Trophoblast cell (in vitro differentiated cells and primary cell): Measurements from ENCODE around the gene CAPN2.

ENCODE experiments used
- DNase-seq, 2 donors: peaks; one replicate each; pipeline ENCODE4 v3.0.0-alpha.2; 2016
- H2AFZ ChIP-seq: 2 replicates; pipeline ENCODE4 v1.6.1; 2013; ENCODE audit warnings: low read length, moderate library complexity, mild to moderate bottlenecking; ENCODE audit not compliant: insufficient read depth, poor library complexity
- H2AK5ac ChIP-seq: 2 replicates; pipeline ENCODE4 v1.6.1; 2013; ENCODE audit warnings: mild to moderate bottlenecking, low read length
- H2BK120ac ChIP-seq: 2 replicates; pipeline ENCODE4 v1.6.1; 2013; ENCODE audit warnings: low read length, mild to moderate bottlenecking, moderate library complexity; ENCODE audit not compliant: insufficient read depth, poor library complexity
- H2BK12ac ChIP-seq: 2 replicates; pipeline ENCODE4 v1.6.1; 2013; ENCODE audit warnings: mild to moderate bottlenecking, low read length, moderate library complexity
- H2BK5ac ChIP-seq: 2 replicates; pipeline ENCODE4 v1.6.1; 2013; ENCODE audit warnings: low read length, low read depth, moderate library complexity, mild to moderate bottlenecking; ENCODE audit not compliant: poor library complexity
- H3K14ac ChIP-seq: 2 replicates; pipeline ENCODE4 v1.6.1; 2013; ENCODE audit warnings: mild to moderate bottlenecking, low read length
- H3K18ac ChIP-seq: 2 replicates; pipeline ENCODE4 v1.6.1; 2013; ENCODE audit warnings: mild to moderate bottlenecking, low read length
- H3K23ac ChIP-seq: 2 replicates; pipeline ENCODE4 v1.6.1; 2013; ENCODE audit warnings: low read length
- H3K27ac ChIP-seq: 2 replicates; pipeline ENCODE4 v1.5.1; 2013; ENCODE audit warnings: low read depth, mild to moderate bottlenecking, inconsistent platforms, low read length, moderate library complexity
- H3K27me3 ChIP-seq: 2 replicates; pipeline ENCODE4 v1.6.1; 2013; ENCODE audit warnings: inconsistent platforms, mild to moderate bottlenecking, low read length, moderate library complexity; ENCODE audit not compliant: insufficient read depth
- H3K36me3 ChIP-seq, 2 experiments: 1 replicate in 1 of 2; 2 replicates in 1 of 2; pipeline ENCODE4 v1.6.1; 2013; ENCODE audit warnings: low read length in 2 of 2, mild to moderate bottlenecking in 2 of 2, moderate library complexity in 1 of 2; ENCODE audit not compliant: insufficient read depth in 2 of 2, control insufficient read depth in 1 of 2
- H3K4ac ChIP-seq: 2 replicates; pipeline ENCODE4 v1.6.1; 2013; ENCODE audit warnings: low read depth, mild to moderate bottlenecking, low read length, moderate library complexity
- H3K4me1 ChIP-seq, 2 experiments: 1 replicate in 1 of 2; 2 replicates in 1 of 2; pipeline ENCODE4 v1.6.1; 2013; ENCODE audit warnings: low read length in 2 of 2, mild to moderate bottlenecking in 2 of 2, moderate library complexity in 1 of 2; ENCODE audit not compliant: insufficient read depth in 2 of 2, control insufficient read depth in 1 of 2
- H3K4me2 ChIP-seq: 2 replicates; pipeline ENCODE4 v1.6.1; 2013; ENCODE audit warnings: inconsistent platforms, mild to moderate bottlenecking, low read length, moderate library complexity
- H3K4me3 ChIP-seq: 2 replicates; pipeline ENCODE4 v1.5.1; 2013; ENCODE audit warnings: mild to moderate bottlenecking, low read depth, low read length, inconsistent platforms
- H3K79me1 ChIP-seq: one replicate; pipeline ENCODE4 v1.6.1; 2013; ENCODE audit warnings: low read length
- H3K79me2 ChIP-seq: 2 replicates; pipeline ENCODE4 v1.6.1; 2013; ENCODE audit warnings: low read length, mild to moderate bottlenecking; ENCODE audit not compliant: control insufficient read depth, insufficient read depth, poor library complexity
- H3K9ac ChIP-seq: 2 replicates; pipeline ENCODE4 v1.6.1; 2013; ENCODE audit warnings: mild to moderate bottlenecking, low read length
- H3K9me3 ChIP-seq: 2 replicates; pipeline ENCODE4 v1.6.1; 2013; ENCODE audit warnings: low read depth, mild to moderate bottlenecking, control low read depth, inconsistent platforms, low read length; ENCODE audit not compliant: insufficient read depth
- H4K12ac ChIP-seq: 2 replicates; pipeline ENCODE4 v1.6.1; 2013; ENCODE audit warnings: low read depth, mild to moderate bottlenecking, low read length, moderate library complexity
- H4K8ac ChIP-seq: 2 replicates; pipeline ENCODE4 v1.6.1; 2013; ENCODE audit warnings: low read depth, mild to moderate bottlenecking, low read length, moderate library complexity
- H4K91ac ChIP-seq: one replicate; pipeline ENCODE4 v1.6.1; 2013; ENCODE audit warnings: low read depth, mild to moderate bottlenecking, low read length, moderate library complexity
- WGBS: extraction: QIAGEN DNeasy Blood & Tissue Kit; methylation state at CpG from one replicate; pipeline ENCODE4 v1.1.7; 2013; ENCODE audit warnings: missing lambda C conversion rate; ENCODE audit not compliant: insufficient read length, insufficient coverage; ENCODE audit errors: extremely low coverage; 5-methylcytosine and 5-hydroxymethylcytosine counted together

CAPN2 gene

GRCh38 chr1:223704921-223705878 lies 7.1 kb upstream of the CAPN2 start:
- Histone ChIP-seq H2AFZ (no peak overlapping the region), H3K79me2 (peaks cover 2% of the 10 kb centered on the region), H3K4me1 (peaks cover 25 to 34% of the 10 kb centered on the region in 2 experiments), H3K9me3 (no peaks in the 10 kb centered on the region), H2BK12ac (peak overlapping the region; percentile 59), H3K18ac (no peak overlapping the region), H2AK5ac (peak overlapping the region; percentile 18), H4K91ac (peak overlapping the region; percentile 45), H3K9ac (no peak overlapping the region), H3K4me3 (no peak overlapping the region), H3K79me1 (peaks cover 27% of the 10 kb centered on the region), H2BK5ac (no peak overlapping the region), H3K4ac (no peak overlapping the region), H2BK120ac (peak overlapping the region; percentile 5), H3K27me3 (no peaks in the 10 kb centered on the region), H3K4me2 (no peak overlapping the region), H3K36me3 (no peaks in the 10 kb centered on the region), H3K14ac (no peak overlapping the region), H4K12ac (no peak overlapping the region), H3K27ac (no peak overlapping the region), H3K23ac (no peak overlapping the region), H4K8ac (no peak overlapping the region)
- DNase-seq: no peak
- WGBS: no CpG with 5 or more reads among the region's 8 CpGs

- WGBS: no CpG with 5 or more reads among the region's 12 CpGs
- no peak overlapping the region for H3K14ac ChIP-seq
- H3K4ac ChIP-seq: no peak overlapping the region
- H3K18ac ChIP-seq: no peak overlapping the region
- H2BK12ac ChIP-seq: peak overlapping the region; percentile 88
- no peak overlapping the region for H2AFZ ChIP-seq
- no peaks in the 10 kb centered on the region for H3K27me3 ChIP-seq
- peak in 1 of 2 donors; percentile 64 for DNase-seq
- H3K79me1 ChIP-seq: peaks cover 19% of the 10 kb centered on the region
- H4K12ac ChIP-seq: no peak overlapping the region
- peak overlapping the region; percentile 64 for H2BK120ac ChIP-seq
- peaks cover 18 to 25% of the 10 kb centered on the region in 2 experiments for H3K4me1 ChIP-seq
- no peak overlapping the region for H3K9ac ChIP-seq
- H4K91ac ChIP-seq: peak overlapping the region; percentile 74
- H4K8ac ChIP-seq: peak overlapping the region; percentile 60
- H3K79me2 ChIP-seq: no peaks in the 10 kb centered on the region
- H2AK5ac ChIP-seq: no peak overlapping the region
- no peaks in the 10 kb centered on the region for H3K9me3 ChIP-seq
- H3K27ac ChIP-seq: peak overlapping the region; percentile 88
- no peak overlapping the region for H3K23ac ChIP-seq
- no peak overlapping the region for H3K4me3 ChIP-seq
- H3K36me3 ChIP-seq: no peaks in the 10 kb centered on the region
- no peak overlapping the region for H3K4me2 ChIP-seq
- H2BK5ac ChIP-seq: peak overlapping the region; percentile 58
Observed at GRCh38 chr1:223706077-223706973, 6.0 kb upstream of the CAPN2 start.

GRCh38 chr1:223707256-223708000 lies 4.9 kb upstream of the CAPN2 start:
- peak overlapping the region; percentile 50 for H3K14ac ChIP-seq
- H4K91ac ChIP-seq: peak overlapping the region; percentile 87
- peak overlapping the region; percentile 88 for H3K27ac ChIP-seq
- peak overlapping the region; percentile 22 for H3K4ac ChIP-seq
- peak overlapping the region; percentile 48 for H4K8ac ChIP-seq
- no peak overlapping the region for H3K4me3 ChIP-seq
- peaks cover 23% of the 10 kb centered on the region for H3K79me1 ChIP-seq
- H2BK12ac ChIP-seq: peak overlapping the region; percentile 87
- DNase-seq: peak; percentile 91 to 94
- WGBS: no CpG with 5 or more reads among the region's 6 CpGs
- no peaks in the 10 kb centered on the region for H3K36me3 ChIP-seq
- no peak overlapping the region for H2AK5ac ChIP-seq
- H3K4me1 ChIP-seq: peaks cover 18 to 28% of the 10 kb centered on the region in 2 experiments
- H2BK5ac ChIP-seq: peak overlapping the region; percentile 60
- peak overlapping the region; percentile 32 for H2AFZ ChIP-seq
- H3K4me2 ChIP-seq: peak overlapping the region; percentile 5
- no peaks in the 10 kb centered on the region for H3K9me3 ChIP-seq
- peak overlapping the region; percentile 48 for H2BK120ac ChIP-seq
- H3K27me3 ChIP-seq: no peaks in the 10 kb centered on the region
- no peak overlapping the region for H3K9ac ChIP-seq
- no peak overlapping the region for H4K12ac ChIP-seq
- no peak overlapping the region for H3K23ac ChIP-seq
- H3K18ac ChIP-seq: peak overlapping the region; percentile 76
- H3K79me2 ChIP-seq: peaks cover under 1% of the 10 kb centered on the region

GRCh38 chr1:223708001-223708359 lies 4.4 kb upstream of the CAPN2 start:
- DNase-seq: no peak
- Histone ChIP-seq H2BK120ac (peak overlapping the region; percentile 48), H2AFZ (peak overlapping the region; percentile 32), H3K9me3 (no peaks in the 10 kb centered on the region), H3K14ac (peak overlapping the region; percentile 50), H3K27me3 (no peaks in the 10 kb centered on the region), H2BK12ac (peak overlapping the region; percentile 87), H3K4me3 (no peak overlapping the region), H2AK5ac (no peak overlapping the region), H3K9ac (no peak overlapping the region), H3K4ac (no peak overlapping the region), H4K91ac (peak overlapping the region; percentile 87), H4K12ac (no peak overlapping the region), H3K4me2 (no peak overlapping the region), H3K27ac (peak overlapping the region; percentile 88), H3K4me1 (peaks cover 16 to 25% of the 10 kb centered on the region in 2 experiments), H3K18ac (peak overlapping the region; percentile 76), H3K36me3 (no peaks in the 10 kb centered on the region), H3K79me2 (peaks cover 6% of the 10 kb centered on the region), H4K8ac (no peak overlapping the region), H3K23ac (no peak overlapping the region), H3K79me1 (peaks cover 29% of the 10 kb centered on the region), H2BK5ac (peak overlapping the region; percentile 60)
- WGBS: no CpG with 5 or more reads among the region's 5 CpGs
